Stimulated activated CD4-positive, alpha-beta T cell treated with anti-CD3 and anti-CD28 coated beads, Interleukin-1b, Interleukin-23, amount 100 ng/mL, for 24 hours (primary cell): ENCODE measurements around the gene ALK.
A peak's percentile ranks its signal among the peaks of the same experiment; 100 is the strongest.

Experiments
- DNase-seq, 4 experiments: peaks; one replicate each; pipeline ENCODE4 v3.0.0-alpha.2; 2020; ENCODE audit warnings: low read depth in 4 of 4, low spot score in 1 of 4

The ALK gene

GRCh38 chr2:29549069-29549380, 372.4 kb downstream of the ALK start:
- DNase-seq: no peak

DNA sequence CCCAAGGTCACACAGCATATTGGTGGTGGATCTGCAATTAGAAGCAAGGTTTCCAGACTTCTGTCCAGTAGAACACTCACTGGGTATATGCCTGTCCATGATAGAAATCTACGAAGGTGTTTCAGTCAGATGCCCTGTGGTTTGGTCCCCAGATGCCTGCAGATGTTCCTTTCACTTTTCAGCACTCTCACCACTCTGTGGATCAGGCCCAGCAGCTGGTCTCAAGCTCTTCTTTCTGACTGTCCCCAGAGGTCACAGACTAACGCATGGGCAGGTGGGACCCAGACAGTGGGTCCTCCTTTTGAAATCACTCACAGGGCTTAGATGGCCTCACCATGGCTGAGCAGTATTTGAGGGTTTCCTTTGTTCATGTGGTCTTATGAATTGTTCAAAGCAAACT, 376.5 kb downstream of the ALK start:
- no peak for DNase-seq

GRCh38 chr2:29544031-29544430, 377.4 kb downstream of the ALK start:
- DNase-seq: no peak

DNA sequence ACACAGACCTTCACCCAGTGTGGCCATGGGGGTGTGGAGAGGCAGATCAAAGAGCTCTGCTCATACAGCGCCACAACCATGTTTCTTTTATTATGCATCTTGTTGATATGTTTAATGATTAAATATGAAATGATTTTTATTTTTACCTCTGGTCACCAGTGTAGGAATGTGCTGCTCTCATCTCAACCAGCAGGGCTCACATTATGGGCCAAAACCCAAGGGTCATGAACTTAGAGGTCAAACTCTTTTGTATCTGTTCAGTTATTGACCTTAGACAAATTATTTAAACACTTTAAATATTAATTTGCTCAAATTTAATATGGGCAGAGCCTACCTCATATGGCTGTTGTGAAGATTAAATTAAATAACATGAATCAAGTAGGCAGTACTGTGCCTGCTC, 386.2 kb downstream of the ALK start:
- no peak for DNase-seq

GRCh38 chr2:29532436-29532835, 388.9 kb downstream of the ALK start:
- no peak for DNase-seq

DNA sequence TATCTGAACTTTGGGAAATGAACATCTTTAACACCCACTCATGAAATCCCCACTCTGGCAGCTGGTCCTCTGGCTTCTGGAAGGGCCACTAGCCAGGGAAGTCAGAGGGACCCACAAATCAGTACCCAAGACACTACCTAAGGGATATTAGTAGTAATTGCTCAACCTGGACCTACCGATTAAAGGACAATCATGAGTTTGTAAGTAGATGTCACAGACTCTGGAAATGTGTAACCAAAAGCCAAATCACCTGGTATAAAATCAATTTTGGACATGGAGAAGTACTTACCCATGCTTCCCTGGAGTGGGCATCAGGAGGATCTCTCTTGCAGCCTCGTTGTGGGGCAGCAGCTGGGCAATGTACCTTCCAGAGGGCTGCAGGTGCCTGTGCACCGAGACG, 389.8 kb downstream of the ALK start:
- no peak for DNase-seq

DNA sequence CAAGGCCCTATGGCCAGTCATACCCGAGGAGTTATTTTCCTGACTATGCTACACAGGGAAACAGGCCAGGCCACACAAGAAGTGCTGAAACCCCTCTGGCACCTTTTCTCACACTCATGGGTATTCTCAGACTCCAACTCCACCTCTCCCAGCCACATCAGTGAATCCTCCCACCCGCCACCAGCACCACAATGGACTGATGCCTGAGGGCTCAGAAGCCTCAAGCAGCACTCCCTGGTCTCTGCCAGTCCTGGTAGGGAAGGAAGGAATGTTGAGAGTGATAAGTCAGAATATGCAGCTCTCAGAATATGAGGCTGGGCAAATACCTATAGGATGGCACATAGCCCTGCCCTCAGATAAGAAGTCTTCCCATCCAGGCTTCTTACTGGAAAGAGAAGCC, 391.1 kb downstream of the ALK start:
- DNase-seq: no peak

DNA sequence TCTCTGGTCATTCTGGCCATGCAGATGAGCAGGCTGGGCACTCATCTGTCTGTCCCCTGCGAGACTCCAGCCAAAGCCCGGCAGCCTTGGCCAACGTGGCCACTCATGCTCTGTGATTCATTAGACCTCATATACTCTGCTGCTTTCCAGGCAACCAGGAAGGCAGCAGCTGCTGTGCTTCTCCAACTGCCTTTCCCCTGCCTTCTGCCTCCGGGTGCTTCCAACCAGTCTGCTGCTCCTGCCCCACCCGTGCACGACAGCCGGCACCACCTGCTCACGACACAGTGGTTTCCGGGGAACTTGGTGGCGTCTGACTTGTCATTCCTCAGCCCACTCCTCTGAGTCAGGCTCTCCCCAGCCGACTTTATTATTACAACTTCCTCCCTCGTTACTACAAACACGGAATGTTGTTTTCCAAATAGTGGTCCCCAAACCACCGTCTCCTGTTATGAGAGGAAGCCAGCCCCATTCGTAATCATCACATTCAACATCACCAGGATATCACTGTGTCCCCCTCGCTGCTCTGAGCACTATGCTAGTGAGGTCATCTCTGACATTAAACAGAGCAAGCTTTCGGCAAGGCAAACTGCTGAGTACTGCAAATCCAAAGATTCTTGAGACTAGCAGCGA, 392.4 kb downstream of the ALK start:
- DNase-seq: peak in 2 of 4 experiments; percentile 3 to 22

GRCh38 chr2:29528371-29528770, 393.0 kb downstream of the ALK start:
- DNase-seq: no peak

DNA sequence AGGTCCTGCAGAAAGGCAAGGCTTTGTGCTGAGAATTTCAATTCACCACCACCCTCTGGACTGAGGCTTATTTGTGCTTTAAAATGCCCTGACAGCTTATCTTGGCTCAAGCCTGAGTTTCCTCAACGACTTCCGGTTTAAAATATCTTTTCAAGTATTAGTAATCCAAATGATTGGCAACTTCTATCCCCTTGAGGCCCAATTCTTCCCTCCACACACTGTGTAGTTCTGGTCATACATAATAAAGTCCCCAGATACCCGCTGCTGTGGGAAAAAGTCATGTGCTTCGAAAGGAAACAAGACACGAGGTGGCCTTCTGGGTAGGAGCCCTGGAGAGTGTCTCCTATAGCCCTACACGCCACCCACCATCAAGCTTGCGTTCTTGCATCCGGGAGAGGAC, 393.4 kb downstream of the ALK start:
- no peak for DNase-seq

GRCh38 chr2:29526587-29527586, 394.5 kb downstream of the ALK start:
- DNase-seq: no peak

DNA sequence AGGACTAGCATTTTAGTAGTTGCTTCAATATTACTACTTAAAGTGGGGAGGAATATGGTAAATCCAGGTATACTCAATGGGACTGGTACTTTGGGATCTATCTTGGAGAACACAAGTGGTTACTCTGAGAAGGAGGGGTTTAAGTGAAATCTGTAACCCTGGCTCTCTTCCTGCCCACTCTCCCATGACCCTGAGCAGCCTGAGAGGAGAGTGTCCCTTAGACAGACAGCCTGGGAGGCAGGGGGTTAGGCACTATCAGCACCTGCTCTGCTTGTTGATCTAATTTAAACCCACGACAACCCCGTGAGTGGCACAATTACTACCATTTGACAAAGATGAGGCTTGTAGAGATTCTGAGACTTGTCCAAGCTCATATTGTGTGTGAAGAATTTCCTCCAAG, 395.5 kb downstream of the ALK start:
- no peak for DNase-seq

DNA sequence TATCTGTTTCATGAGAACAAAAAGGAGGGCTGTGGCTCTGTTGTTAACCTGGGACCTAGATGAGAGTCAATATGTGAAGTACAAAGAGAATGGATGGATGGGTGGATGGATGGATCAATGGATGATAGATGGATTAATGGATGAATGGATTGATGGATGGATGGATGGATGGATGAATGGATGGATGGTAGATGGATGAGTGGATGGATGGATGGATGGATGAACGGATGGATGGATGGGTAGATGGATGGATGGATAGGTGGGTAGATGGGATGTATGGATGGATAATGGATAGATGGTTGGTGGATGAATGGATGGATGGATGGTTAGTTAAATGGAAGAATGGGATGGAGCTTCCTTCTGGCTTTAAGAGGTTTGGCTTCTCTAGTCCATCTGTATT, 396.7 kb downstream of the ALK start:
- DNase-seq: no peak

- DNase-seq: no peak
Measured at GRCh38 chr2:29522951-29523669, 398.3 kb downstream of the ALK start.

DNA sequence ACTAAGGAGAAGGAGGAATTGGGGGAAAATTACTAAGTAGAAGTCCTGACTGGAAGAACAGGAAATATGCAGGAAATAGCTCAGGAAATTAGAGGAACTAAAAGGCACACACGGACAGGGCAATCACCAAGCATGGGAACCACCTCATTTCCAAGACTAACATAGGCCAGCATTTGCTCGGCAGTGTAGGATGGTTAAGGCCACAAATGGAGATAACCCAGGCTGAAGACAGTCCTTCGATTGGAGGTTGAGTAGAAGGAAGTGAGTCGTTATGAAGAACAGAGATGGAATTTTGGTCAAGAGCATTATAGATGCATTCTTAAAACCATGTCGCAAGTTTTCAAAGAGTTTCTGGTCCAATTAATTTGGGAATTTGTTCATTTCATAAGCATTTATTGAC, 401.4 kb downstream of the ALK start:
- no peak for DNase-seq

DNA sequence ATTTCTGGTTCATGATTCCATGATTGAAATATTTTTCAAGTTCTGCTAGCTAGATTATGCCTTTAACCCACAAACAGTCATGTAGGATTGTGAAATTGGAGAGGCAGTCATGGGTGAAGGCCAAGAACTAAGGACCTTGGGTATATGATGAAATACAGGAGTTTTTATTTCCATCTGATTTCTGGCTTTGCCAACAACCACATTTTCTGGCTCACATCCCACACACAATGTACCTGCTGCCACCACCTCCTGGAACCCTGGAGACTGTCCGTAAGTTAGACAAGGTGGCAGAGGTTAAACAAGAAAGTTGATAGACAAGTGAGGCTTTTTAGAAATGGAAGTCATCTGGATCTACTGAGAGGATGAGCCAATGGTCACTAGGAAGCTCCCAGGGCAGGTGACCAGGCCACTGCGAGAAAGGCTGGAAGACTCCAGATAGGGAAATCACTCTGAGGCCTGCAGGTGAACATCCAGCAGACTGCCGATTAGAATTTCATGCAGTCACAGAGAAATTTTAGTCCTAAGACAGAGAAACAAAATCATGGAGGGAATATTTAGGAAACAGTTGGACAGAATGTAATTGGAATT, 402.0 kb downstream of the ALK start:
- no peak for DNase-seq

- no peak for DNase-seq
Measured at GRCh38 chr2:29518646-29519337, 402.6 kb downstream of the ALK start.

DNA sequence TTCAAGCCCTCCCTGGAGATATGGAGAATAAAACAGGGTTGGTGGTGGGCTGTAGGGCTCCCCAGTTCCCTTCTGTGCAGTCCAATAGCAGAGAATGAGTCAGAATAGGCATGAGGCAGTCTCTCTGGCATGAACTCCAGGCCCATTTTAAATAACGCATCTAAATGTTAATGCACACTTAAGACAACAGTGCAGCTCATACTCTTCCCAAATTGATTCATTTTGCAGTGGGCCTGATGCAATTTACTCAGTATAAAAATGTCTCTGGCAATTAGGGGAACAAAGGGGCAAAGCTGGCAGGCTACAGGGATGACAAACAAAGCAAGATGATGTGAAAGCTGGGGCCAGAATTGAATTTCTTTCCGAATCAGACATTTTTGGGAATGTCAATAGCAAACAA, 403.4 kb downstream of the ALK start:
- no peak for DNase-seq

DNA sequence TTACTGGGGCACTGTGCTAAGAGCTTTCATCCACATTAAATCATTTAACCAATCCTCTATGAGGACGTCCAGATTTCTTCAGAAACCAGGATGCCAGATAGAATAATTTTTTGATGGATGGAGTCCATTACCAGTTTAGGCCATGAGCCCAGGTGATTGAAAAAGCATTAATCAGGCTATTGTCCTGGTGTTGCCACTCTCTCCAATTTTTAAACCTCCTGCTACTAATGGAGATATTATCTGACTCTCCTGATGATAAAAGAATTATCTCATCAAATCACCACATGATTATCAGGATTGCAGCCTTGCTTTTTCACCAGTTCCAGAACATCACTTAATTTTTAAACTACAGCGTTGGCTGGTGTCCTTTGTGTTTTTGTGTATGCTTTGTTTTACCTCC, 404.0 kb downstream of the ALK start:
- DNase-seq: no peak

DNA sequence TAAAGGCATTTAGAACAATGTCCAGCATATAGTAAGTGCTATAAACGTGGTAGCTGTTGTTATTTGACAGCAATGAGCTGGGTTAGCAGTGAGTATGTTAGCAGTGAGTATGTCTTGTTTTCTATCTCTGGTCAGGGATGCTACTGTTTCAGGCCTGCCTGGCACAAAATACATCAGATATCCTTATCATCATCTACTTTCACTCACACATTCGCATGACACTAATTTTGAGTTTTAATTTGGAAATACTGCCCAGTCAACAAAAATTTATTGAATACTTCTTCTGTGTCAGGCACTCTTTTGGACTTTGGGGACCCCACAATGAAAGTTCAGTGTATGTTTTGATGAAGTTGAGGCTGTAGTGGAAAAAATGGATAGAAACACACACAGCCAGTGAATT, 404.6 kb downstream of the ALK start:
- DNase-seq: no peak

GRCh38 chr2:29509878-29510277, 411.5 kb downstream of the ALK start:
- DNase-seq: no peak
